Nephron progenitor cell (in vitro differentiated cells): ENCODE measurements around the gene MLEC.

ENCODE experiments used
- DNase-seq: peaks from one replicate; pipeline ENCODE4 v3.0.0; 2021
- H3K27ac Mint-ChIP-seq: 2 replicates; pipeline ENCODE4 v1.8.0; 2021; ENCODE audit warnings: mild to moderate bottlenecking, moderate library complexity, mixed read lengths
- H3K27me3 Mint-ChIP-seq: 2 replicates; pipeline ENCODE4 v1.8.0; 2021; ENCODE audit warnings: mild to moderate bottlenecking, low read depth, mixed read lengths; ENCODE audit not compliant: poor library complexity
- H3K36me3 Mint-ChIP-seq: 2 replicates; pipeline ENCODE4 v1.8.0; 2021; ENCODE audit warnings: low read depth, mixed read lengths
- H3K4me1 Mint-ChIP-seq: 2 replicates; pipeline ENCODE4 v1.8.0; 2021; ENCODE audit warnings: mixed read lengths
- H3K4me3 Mint-ChIP-seq: 2 replicates; pipeline ENCODE4 v1.8.0; 2021; ENCODE audit warnings: mild to moderate bottlenecking, moderate library complexity, mixed read lengths
- H3K9me3 Mint-ChIP-seq: 2 replicates; pipeline ENCODE4 v1.8.0; 2021; ENCODE audit warnings: mild to moderate bottlenecking, moderate library complexity, mixed read lengths
- TF ChIP-seq, protein P1 (sequence below): fragments of 200-600 bp; sonication (generic); IDR thresholded peaks from 2 replicates; pipeline ENCODE4 v1.5.0; 2021; ENCODE audit warnings: antibody characterized with exemption

Gene MLEC, protein sequence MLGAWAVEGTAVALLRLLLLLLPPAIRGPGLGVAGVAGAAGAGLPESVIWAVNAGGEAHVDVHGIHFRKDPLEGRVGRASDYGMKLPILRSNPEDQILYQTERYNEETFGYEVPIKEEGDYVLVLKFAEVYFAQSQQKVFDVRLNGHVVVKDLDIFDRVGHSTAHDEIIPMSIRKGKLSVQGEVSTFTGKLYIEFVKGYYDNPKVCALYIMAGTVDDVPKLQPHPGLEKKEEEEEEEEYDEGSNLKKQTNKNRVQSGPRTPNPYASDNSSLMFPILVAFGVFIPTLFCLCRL

DNA sequence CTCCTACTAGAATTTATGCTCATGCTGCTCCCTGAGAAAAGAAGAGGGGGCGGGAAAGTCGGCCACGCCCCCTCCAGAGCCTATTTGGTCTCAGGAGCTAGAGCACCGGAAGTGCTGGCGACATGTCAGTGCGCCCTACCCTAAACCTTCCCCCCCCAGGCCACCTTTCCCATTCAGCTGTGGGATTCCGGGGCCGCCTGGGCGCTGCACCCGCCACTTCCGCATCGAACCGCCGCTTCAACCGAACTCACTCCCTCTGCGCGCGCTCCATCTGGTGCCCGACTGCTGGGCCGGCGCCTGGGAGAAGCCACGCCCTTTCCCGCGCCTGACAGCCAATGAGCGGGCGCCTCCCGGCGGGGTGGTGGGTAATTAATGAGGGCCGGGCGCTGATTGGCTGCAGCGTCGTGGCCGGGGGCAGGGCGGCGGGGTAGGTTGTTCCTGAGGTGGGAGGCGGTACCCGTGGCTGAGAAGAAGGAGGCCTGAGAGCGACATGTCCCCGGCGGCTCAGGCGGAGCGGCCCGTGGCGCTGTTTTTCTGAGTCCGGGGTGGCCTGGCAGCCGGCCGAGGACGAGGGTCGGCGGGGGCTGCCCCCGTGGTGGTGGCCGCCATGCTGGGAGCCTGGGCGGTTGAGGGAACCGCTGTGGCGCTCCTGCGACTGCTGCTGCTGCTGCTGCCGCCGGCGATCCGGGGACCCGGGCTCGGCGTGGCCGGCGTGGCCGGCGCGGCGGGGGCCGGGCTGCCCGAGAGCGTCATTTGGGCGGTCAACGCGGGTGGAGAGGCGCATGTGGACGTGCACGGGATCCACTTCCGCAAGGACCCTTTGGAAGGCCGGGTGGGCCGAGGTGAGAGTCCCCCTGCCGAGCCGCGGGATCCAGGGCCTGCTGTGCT, at the start of gene MLEC:
Gene MLEC (plus strand): TSS at position 460 of the 888 bp plus-strand sequence. CDS start 148 bp downstream, at position 608.
- peak; percentile 99 for DNase-seq
- peak within 1 kb of the TSS; percentile 99 for H3K27ac Mint-ChIP-seq
- TF ChIP-seq, protein P1, sequence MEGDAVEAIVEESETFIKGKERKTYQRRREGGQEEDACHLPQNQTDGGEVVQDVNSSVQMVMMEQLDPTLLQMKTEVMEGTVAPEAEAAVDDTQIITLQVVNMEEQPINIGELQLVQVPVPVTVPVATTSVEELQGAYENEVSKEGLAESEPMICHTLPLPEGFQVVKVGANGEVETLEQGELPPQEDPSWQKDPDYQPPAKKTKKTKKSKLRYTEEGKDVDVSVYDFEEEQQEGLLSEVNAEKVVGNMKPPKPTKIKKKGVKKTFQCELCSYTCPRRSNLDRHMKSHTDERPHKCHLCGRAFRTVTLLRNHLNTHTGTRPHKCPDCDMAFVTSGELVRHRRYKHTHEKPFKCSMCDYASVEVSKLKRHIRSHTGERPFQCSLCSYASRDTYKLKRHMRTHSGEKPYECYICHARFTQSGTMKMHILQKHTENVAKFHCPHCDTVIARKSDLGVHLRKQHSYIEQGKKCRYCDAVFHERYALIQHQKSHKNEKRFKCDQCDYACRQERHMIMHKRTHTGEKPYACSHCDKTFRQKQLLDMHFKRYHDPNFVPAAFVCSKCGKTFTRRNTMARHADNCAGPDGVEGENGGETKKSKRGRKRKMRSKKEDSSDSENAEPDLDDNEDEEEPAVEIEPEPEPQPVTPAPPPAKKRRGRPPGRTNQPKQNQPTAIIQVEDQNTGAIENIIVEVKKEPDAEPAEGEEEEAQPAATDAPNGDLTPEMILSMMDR, result no peak

DNA sequence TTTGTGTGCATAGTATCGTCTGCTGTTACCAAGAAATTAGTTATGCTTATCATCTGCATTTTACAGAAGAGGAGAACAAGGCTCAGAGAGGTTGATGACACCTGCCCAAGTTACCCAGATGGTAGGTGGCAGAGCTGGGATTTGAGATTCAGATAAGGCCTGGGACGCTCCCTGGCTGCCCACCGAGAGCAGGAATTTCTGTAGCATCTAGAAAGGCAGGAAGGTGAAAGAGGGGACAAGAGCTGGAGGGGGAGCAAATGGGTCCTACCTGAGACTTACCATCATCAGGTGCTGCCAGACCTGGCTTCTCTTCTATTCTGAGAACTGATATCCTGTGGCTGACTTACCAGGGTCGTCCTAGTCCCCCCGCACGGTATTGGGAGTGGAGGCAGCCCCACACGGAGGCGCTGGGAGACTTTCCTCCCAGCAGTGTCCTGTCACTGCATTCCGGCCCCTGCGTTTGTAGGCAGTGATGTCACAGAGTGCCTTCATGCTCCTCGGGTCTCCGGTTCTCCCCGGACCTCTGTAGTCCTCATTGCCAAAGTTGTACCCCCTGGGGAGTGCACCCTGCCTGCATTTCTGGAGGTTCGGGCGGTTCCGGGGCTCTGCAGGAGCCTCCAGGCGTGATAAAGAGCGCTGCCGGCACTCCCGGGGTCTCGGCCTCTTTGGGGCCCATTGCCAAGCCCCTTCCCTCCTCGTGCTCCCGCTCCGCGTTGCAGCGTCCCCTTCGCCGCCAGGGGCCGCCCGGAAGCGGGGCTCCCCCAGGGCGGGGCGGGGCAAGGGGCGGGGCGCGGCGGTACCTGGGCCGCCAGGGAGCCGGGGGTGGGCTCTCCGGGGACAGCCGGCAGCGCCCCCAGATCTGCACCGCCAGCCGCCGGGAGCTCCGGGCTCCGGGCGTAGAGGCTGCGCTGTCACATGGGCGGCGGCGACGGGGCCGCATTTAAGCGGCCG, 46.9 kb upstream of the MLEC start, which contains the start of gene CABP1:
Gene CABP1 (plus strand): TSS at position 856 of the 951 bp plus-strand sequence. CDS start 60 bp downstream, at position 916.
- Mint-ChIP-seq H3K4me1 (peaks cover 12% of the 10 kb centered on the region), H3K4me3 (peak within 1 kb of the TSS; percentile 77), H3K27ac (no peak within 1 kb of the TSS), H3K27me3 (peaks cover 85% of the 10 kb centered on the region), H3K36me3 (no peaks in the 10 kb centered on the region), H3K9me3 (no peaks in the 10 kb centered on the region)
- DNase-seq, result peak; percentile 79
- TF ChIP-seq, protein P1, result peak; percentile 21

More for the DNA sequence above, at the start of gene MLEC:
- H3K4me3 Mint-ChIP-seq, result peak within 1 kb of the TSS; percentile 91
- H3K4me1 Mint-ChIP-seq, result peaks cover 44% of the 10 kb centered on the region
- H3K9me3 Mint-ChIP-seq, result no peaks in the 10 kb centered on the region
- H3K27me3 Mint-ChIP-seq, result no peaks in the 10 kb centered on the region
- H3K36me3 Mint-ChIP-seq, result peaks cover 7% of the 10 kb centered on the region

DNA sequence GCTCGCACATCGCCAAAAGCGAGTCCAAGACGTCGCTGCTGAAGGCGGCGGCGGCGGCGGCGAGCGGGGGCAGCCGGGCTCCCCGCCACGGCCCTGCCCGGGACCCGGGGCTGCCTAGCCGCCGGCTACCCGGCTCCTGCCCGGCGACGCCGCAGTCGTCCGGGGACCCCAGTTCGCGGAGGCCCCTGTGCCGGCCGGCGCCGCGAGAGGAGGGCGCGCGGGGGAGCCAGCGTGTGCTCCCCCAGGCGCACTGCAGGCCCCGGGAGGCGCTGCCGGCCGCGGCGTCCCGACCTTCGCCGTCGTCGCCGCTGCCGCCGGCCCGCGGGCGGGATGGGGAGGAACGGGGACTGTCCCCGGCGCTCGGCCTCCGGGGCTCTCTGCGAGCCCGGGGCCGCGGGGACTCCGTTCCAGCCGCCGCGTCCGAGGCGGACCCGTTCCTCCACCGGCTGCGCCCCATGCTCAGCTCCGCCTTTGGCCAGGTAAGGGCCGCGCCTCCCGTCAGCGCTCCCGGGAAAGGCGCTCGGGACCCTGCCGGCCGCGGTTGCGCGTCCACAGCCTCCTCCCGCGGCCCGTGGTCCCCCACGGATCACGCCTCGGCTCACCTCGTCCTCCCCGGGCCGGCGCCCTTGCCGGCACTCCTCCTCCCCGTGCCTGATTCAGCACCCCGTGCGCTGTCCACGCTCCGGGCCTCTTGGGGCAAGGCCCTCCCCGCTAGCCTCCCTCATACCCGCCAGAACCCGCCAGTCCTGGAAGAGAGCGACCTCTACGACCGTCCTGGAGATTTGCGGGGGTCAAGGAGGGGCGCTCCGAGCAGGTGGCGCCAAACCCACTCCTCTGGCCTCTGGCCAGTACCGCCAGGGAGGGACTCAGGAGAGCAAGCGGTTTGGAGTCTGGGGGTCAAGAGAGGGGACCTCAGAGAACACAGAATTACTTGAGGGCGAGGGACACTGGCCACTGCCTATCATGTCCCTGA, 45.8 kb upstream of the MLEC start:
- peak overlapping the region; percentile 77 for H3K4me3 Mint-ChIP-seq
- H3K4me1 Mint-ChIP-seq, result peaks cover 12% of the 10 kb centered on the region
- H3K27ac Mint-ChIP-seq, result no peak overlapping the region
- TF ChIP-seq, protein P1, result no peak
- H3K9me3 Mint-ChIP-seq, result no peaks in the 10 kb centered on the region
- DNase-seq, result peak; percentile 81
- H3K36me3 Mint-ChIP-seq, result no peaks in the 10 kb centered on the region
- peaks cover 89% of the 10 kb centered on the region for H3K27me3 Mint-ChIP-seq

DNA sequence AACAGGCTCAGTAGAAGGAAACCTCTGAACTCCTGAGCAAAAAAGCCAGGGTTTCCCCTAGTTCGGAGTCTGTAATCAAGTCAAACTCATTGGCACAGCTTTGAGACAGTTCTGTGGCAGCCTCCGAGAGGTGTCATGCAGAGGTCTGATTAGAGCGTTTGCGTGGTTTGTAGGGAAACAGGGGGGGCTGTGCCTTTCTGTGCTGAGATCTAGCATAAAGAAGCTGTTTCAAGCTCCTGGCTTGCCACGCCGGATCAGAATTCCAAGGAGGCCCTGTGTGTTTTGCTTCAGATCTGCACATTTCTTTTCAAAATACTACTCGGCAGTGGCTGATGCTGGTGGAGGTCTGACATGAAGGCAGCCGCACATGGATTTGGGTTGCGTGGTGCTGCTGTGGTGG, 44.8 kb upstream of the MLEC start:
- no peak overlapping the region for H3K27ac Mint-ChIP-seq
- no peak for DNase-seq
- H3K4me3 Mint-ChIP-seq, result no peak overlapping the region
- H3K4me1 Mint-ChIP-seq, result peaks cover 16% of the 10 kb centered on the region
- H3K27me3 Mint-ChIP-seq, result peaks cover 89% of the 10 kb centered on the region
- no peaks in the 10 kb centered on the region for H3K9me3 Mint-ChIP-seq
- H3K36me3 Mint-ChIP-seq, result no peaks in the 10 kb centered on the region
- TF ChIP-seq, protein P1, result no peak
